ENCODE data around the gene BLM. TPM values are rescaled to one million over a fixed set of nuclear protein-coding genes. Genes with fewer than 3 reads are reported as not detected.
"Not testable (repeated sequence)": the region's sequence is repeated elsewhere in the genome, so short reads cannot be mapped to it uniquely, and the experiment has no call there.

BLM gene
- total RNA-seq, 2 donors from 2014 or later = 90.9 to 101 TPM

GRCh38 chr15:90840157-90840855 is 123.2 kb downstream of the BLM start:
- H3K4me1 Mint-ChIP-seq (ENCODE audit: low read depth) = peaks cover 95% of the 10 kb centered on the region
- no peaks in the 10 kb centered on the region for H3K27me3 Mint-ChIP-seq (ENCODE audit: low read depth)
- peaks cover 9 to 33% of the 10 kb centered on the region in 2 donors for H3K36me3 Mint-ChIP-seq (ENCODE audit: insufficient read depth in 2 of 2)
- H3K9me3 Mint-ChIP-seq = no peaks in the 10 kb centered on the region
- peak overlapping the region; percentile 80 to 81 for H3K4me3 Mint-ChIP-seq
- peak overlapping the region; percentile 8 for H3K27ac Mint-ChIP-seq
- DNase-seq (no peak), ATAC-seq (replicated peaks in 1 of 2) (no peak)

GRCh38 chr15:90840954-90841353 is 123.8 kb downstream of the BLM start:
- Mint-ChIP-seq H3K36me3 (ENCODE audit: insufficient read depth in 2 of 2) (peaks cover 9 to 33% of the 10 kb centered on the region in 2 donors), H3K4me3 (peak overlapping the region; percentile 16 to 51), H3K27me3 (ENCODE audit: low read depth) (no peaks in the 10 kb centered on the region), H3K4me1 (ENCODE audit: low read depth) (peaks cover 95% of the 10 kb centered on the region), H3K27ac (peak overlapping the region; percentile 8), H3K9me3 (no peaks in the 10 kb centered on the region)
- DNase-seq = no peak
- ATAC-seq (replicated peaks in 1 of 2) = no peak

DNA sequence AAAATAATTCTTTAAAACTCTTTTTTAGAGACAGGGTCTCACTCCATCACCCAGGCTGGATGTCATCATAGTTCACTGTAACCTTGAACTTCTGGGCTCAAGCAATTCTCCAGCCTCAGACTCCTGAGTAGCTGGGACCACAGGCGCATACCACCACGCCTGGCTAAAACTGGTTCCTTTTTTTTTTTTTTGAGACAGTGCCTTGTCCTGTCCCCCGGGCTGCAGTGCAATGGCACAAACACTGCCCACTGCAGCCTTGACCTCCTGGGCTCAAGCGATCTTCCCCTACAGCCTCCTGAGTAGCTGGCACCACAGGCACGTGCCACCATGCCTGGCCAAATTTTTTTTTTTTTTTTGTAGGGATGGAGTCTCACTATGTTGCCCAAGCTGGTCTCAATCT is 127.5 kb downstream of the BLM start:
- no peak for ATAC-seq (replicated peaks in 1 of 2)
- peaks cover 74% of the 10 kb centered on the region for H3K4me1 Mint-ChIP-seq (ENCODE audit: low read depth)
- H3K27ac Mint-ChIP-seq = peak overlapping the region; percentile 30
- peak overlapping the region; percentile 54 to 75 for H3K4me3 Mint-ChIP-seq
- no peak for DNase-seq
- no peaks in the 10 kb centered on the region for H3K9me3 Mint-ChIP-seq
- peaks cover 12 to 38% of the 10 kb centered on the region in 2 donors for H3K36me3 Mint-ChIP-seq (ENCODE audit: insufficient read depth in 2 of 2)
- H3K27me3 Mint-ChIP-seq (ENCODE audit: low read depth) = no peaks in the 10 kb centered on the region

DNA sequence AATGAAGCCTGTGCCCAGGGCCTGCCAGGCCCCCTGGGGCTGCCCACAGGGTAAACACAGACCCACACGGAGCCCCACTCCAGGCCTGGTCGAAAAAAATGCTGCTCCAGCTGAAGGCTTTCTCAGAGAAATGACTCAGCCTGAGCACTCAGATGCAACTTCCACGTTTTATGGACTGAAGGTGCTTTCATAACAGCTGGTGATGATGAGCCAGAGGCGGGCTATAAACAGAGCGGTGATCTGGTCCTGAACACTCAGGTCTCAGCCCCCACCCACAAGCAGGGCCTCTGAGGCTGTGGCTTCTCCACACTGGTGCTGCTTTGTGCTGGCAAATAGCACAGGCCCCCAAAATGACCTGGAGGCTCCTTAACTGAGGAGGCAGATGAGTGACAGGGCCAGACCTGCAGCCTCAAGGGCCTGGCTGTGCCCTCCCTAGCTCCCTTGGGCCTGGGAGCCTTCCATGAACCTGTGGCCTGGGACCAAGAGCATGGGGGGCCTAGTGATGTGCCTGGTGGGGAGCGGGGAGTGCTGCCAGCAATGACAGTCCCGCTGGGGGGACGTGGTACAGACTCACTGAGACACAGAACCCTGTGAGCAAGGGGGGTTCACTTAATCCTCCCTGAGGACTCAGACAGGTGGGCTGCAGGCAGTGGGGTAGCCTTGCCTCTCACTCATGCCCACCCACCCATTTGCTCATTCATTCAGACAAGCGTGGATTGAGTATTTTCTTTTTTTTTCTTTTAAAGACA is 128.2 kb downstream of the BLM start:
- Mint-ChIP-seq H3K4me3 (peak overlapping the region; percentile 54 to 75), H3K4me1 (ENCODE audit: low read depth) (peaks cover 67% of the 10 kb centered on the region), H3K27ac (peak overlapping the region; percentile 30), H3K27me3 (ENCODE audit: low read depth) (no peaks in the 10 kb centered on the region), H3K9me3 (no peaks in the 10 kb centered on the region), H3K36me3 (ENCODE audit: insufficient read depth in 2 of 2) (peaks cover 13 to 36% of the 10 kb centered on the region in 2 donors)
- ATAC-seq (replicated peaks in 1 of 2) (peak; percentile 96 to 97), DNase-seq (peak; percentile 86 to 89)

DNA sequence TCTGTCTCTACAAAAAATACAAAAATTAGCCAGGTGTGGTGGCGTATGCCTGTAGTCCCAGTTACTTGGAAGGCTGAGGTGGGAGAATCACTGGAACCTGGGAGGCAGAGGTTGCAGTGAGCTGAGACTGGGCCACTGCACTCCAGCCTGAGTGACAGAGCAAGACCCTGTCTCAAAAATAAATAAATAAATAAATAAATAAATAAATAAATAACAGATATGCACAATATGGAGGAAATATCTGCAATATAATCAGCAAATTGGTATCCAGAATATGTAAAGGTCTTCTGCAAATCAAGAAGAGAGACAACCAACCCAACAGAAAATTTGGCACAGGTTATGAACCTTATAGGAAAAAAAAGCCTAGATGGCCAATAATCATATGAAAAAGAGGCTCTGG is 132.3 kb downstream of the BLM start:
- H3K36me3 Mint-ChIP-seq (ENCODE audit: insufficient read depth in 2 of 2) = peaks cover 20 to 40% of the 10 kb centered on the region in 2 donors
- not testable (repeated sequence) for H3K9me3 Mint-ChIP-seq; H3K27me3 Mint-ChIP-seq (ENCODE audit: low read depth); ATAC-seq (replicated peaks in 1 of 2); DNase-seq; H3K27ac Mint-ChIP-seq
- peak overlapping the region; percentile 22 to 62 for H3K4me3 Mint-ChIP-seq
- H3K4me1 Mint-ChIP-seq (ENCODE audit: low read depth) = peaks cover 71% of the 10 kb centered on the region

DNA sequence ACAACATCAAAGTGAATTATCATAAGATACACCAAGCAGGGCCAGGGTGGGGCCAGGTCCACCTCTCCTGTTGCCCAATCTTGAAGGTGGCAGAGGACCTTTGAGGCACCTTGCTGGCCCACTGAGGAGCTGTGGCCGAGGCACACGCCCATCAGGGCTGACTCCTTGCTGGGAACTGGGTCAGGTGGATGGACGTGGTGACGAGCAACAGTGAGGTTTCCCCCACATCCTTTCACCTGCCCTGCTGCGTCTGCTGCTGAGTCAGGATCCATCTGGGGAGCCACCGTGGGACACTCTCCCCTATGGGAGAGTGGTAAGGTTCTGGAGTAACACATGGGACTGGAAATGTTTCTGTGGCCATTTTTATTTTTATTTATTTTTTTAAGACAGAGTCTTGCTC is 134.0 kb downstream of the BLM start:
- peak; percentile 12 to 47 for ATAC-seq (replicated peaks in 1 of 2)
- Mint-ChIP-seq H3K4me1 (ENCODE audit: low read depth) (peaks cover 72% of the 10 kb centered on the region), H3K9me3 (peaks cover 0 to 7% of the 10 kb centered on the region in 2 donors), H3K27ac (peak overlapping the region; percentile 99), H3K4me3 (peak overlapping the region; percentile 71 to 74), H3K27me3 (ENCODE audit: low read depth) (no peaks in the 10 kb centered on the region), H3K36me3 (ENCODE audit: insufficient read depth in 2 of 2) (peaks cover 22 to 40% of the 10 kb centered on the region in 2 donors)
- DNase-seq = peak; percentile 68 to 76

GRCh38 chr15:90851940-90852339 is 134.8 kb downstream of the BLM start:
- DNase-seq (peak; percentile 66 to 79), ATAC-seq (replicated peaks in 1 of 2) (peak; percentile 10 to 24)
- peaks cover 73% of the 10 kb centered on the region for H3K4me1 Mint-ChIP-seq (ENCODE audit: low read depth)
- H3K27ac Mint-ChIP-seq = peak overlapping the region; percentile 99
- no peaks in the 10 kb centered on the region for H3K27me3 Mint-ChIP-seq (ENCODE audit: low read depth)
- H3K4me3 Mint-ChIP-seq = peak overlapping the region; percentile 71 to 74
- H3K36me3 Mint-ChIP-seq (ENCODE audit: insufficient read depth in 2 of 2) = peaks cover 18 to 35% of the 10 kb centered on the region in 2 donors
- peaks cover 0 to 7% of the 10 kb centered on the region in 2 donors for H3K9me3 Mint-ChIP-seq

DNA sequence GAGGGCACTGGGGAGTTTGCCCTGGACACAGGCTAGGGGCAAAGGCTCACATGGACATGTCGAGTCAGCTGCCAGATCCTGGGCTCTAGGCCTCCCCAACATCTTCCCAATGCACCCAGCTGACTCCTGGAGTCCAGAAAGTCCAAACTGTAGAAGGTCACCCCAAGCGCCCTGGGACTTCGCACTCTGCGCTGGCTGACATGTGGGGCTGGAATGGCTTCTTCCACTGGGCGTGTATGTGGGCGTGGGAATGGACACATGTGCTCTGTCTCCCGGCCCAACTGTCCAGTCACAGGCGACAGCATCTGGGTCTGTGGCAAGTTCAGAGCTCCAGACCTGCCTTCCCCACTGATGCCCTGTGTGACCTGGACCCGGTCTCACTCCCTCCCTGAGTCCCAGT is 138.0 kb downstream of the BLM start:
- Mint-ChIP-seq H3K36me3 (ENCODE audit: insufficient read depth in 2 of 2) (peaks cover 14 to 29% of the 10 kb centered on the region in 2 donors), H3K4me1 (ENCODE audit: low read depth) (peaks cover 94% of the 10 kb centered on the region), H3K9me3 (peaks cover 0 to 9% of the 10 kb centered on the region in 2 donors), H3K27ac (peak overlapping the region; percentile 76), H3K27me3 (ENCODE audit: low read depth) (no peaks in the 10 kb centered on the region), H3K4me3 (peak overlapping the region; percentile 12 to 53)
- DNase-seq (no peak), ATAC-seq (replicated peaks in 1 of 2) (no peak)

DNA sequence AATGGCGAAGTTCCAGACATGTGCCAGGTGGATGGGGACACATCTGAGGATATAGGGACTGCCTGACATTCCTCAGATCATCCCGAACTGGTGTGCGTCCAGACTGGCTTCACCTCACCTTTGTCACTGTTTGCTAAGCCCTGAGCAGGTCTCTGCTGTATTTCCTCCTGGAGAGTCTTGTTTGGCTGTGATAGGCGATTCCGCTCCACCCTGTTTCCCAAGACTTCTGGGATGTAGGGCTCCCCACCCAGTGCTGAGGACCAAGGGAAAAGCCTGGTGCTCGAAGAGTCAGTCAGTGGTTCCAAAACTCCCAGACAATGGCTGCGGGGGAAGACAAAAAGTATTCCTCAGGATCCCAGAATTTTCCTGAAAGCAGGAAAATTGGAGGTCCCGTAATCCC is 140.2 kb downstream of the BLM start:
- Mint-ChIP-seq H3K27me3 (ENCODE audit: low read depth) (no peaks in the 10 kb centered on the region), H3K9me3 (peaks cover 0 to 4% of the 10 kb centered on the region in 2 donors), H3K27ac (peak overlapping the region; percentile 10), H3K4me1 (ENCODE audit: low read depth) (peaks cover 96% of the 10 kb centered on the region), H3K36me3 (ENCODE audit: insufficient read depth in 2 of 2) (peaks cover 6 to 19% of the 10 kb centered on the region in 2 donors), H3K4me3 (peak overlapping the region in 1 of 2 donors; percentile 20)
- DNase-seq (no peak), ATAC-seq (replicated peaks in 1 of 2) (no peak)

DNA sequence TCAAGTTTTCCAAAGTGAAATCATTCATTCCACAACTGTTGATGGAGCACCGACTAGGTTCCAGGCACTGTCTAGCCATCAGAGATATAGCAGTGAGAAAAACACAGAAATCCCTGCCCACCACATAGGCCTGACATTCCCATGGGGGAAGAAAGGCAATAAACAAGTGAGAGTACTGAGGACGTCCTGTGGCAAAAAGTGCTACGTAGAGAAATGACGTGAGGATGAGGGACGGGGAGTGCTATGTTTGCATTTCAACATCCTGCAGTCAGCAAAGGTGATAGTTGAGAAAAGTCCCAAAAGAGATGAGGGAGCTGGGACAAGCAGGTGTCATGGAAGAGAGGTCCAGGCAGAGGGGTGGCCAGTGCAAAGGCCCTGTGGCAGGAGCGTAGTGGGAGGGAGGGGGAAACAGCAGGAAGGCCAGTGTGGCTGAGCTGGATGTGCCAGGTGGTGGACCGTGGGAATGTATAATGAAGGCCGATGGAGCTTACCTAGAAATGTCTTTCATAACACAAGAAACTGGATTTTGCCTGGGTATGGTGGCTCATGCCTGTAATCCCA is 140.8 kb downstream of the BLM start:
- Mint-ChIP-seq H3K4me1 (ENCODE audit: low read depth) (peaks cover 96% of the 10 kb centered on the region), H3K4me3 (peak overlapping the region in 1 of 2 donors; percentile 0)

DNA sequence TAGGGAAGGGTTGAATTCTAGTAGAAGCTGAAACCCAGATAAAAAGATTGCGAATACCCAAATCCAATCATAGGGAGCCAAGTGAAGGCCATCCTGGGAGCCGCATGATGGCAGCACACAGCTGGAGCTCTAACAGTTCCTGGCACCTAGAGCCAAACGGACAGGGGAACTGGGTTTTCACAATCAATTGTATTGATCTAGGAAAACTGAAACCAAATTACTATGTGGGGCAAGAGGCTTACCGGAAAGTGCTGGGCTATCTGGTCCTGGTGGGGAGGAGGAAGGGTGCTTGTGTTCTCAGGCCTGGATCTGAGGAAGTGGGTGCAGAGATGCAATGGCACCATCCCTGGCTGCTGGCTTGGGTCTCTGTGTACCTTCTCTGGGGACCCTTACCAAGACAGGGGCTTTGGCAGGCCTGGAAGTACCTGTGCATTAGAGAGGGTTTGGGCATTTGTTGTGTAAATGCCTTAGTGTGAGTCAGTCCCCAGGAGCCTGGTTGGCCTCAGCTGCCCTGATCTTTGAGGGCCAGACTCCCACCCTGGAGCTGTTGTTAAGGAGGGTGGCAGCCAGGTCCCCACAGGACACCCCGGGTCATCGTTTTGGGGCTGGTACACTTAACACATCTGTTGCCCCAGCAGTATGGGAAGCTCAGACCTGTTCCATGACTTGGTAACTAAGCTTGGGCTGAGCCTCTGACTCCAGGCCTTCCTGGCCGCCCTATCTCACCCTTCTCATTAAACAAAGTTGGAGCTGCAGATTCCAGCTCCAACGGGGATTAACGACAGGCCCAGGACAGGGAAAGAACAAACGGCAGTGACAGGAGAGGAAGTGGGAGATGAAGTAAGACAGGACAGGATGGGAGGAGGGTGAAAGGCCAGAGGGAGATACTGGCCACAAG is 142.3 kb downstream of the BLM start:
- Mint-ChIP-seq H3K27ac (peak overlapping the region; percentile 47), H3K9me3 (peaks cover 0 to 3% of the 10 kb centered on the region in 2 donors), H3K27me3 (ENCODE audit: low read depth) (no peaks in the 10 kb centered on the region), H3K4me1 (ENCODE audit: low read depth) (peaks cover 96% of the 10 kb centered on the region), H3K36me3 (ENCODE audit: insufficient read depth in 2 of 2) (peaks cover 5 to 9% of the 10 kb centered on the region in 2 donors), H3K4me3 (no peak overlapping the region)
- DNase-seq = no peak
- ATAC-seq (replicated peaks in 1 of 2) = no peak

More for the DNA sequence above, 140.8 kb downstream of the BLM start:
- Mint-ChIP-seq H3K9me3 (peaks cover 0 to 4% of the 10 kb centered on the region in 2 donors), H3K27me3 (ENCODE audit: low read depth) (no peaks in the 10 kb centered on the region), H3K27ac (peak overlapping the region; percentile 10), H3K36me3 (ENCODE audit: insufficient read depth in 2 of 2) (peaks cover 6 to 17% of the 10 kb centered on the region in 2 donors)
- DNase-seq (no peak), ATAC-seq (replicated peaks in 1 of 2) (no peak)

- H3K36me3 Mint-ChIP-seq (ENCODE audit: insufficient read depth in 2 of 2) = peaks cover 3 to 6% of the 10 kb centered on the region in 2 donors
- peaks cover 0 to 3% of the 10 kb centered on the region in 2 donors for H3K9me3 Mint-ChIP-seq
- no peaks in the 10 kb centered on the region for H3K27me3 Mint-ChIP-seq (ENCODE audit: low read depth)
- H3K27ac Mint-ChIP-seq = peak overlapping the region; percentile 17
- ATAC-seq (replicated peaks in 1 of 2) = no peak
- H3K4me3 Mint-ChIP-seq = no peak overlapping the region
- no peak for DNase-seq
- peaks cover 92% of the 10 kb centered on the region for H3K4me1 Mint-ChIP-seq (ENCODE audit: low read depth)
Measured at GRCh38 chr15:90860450-90860849, 143.3 kb downstream of the BLM start.

Measured in activated T-cell treated with anti-CD3 and anti-CD28 coated beads, Interleukin-2, amount 50 U/mL, for 72 hours (primary cell).